Esophagus (tissue), 2 donors: ENCODE data around the gene KRT7. TPM values are rescaled to one million over a fixed set of nuclear protein-coding genes. Genes with fewer than 3 reads are reported as not detected.
"Not testable (repeated sequence)": the region's sequence is repeated elsewhere in the genome, so short reads cannot be mapped to it uniquely, and the experiment has no call there.

Experiments
- H3K27ac ChIP-seq, 2 donors: one replicate each; pipeline ENCODE4 v1.5.1; 2013; ENCODE audit warnings: low read depth in 2 of 2, mild to moderate bottlenecking in 2 of 2, inconsistent platforms in 1 of 2, low read length in 1 of 2, moderate library complexity in 1 of 2
- H3K27me3 ChIP-seq, 2 donors: one replicate each; pipeline ENCODE4 v1.6.1; 2013; ENCODE audit warnings: low read length in 2 of 2, control low read depth in 1 of 2, mild to moderate bottlenecking in 1 of 2; ENCODE audit not compliant: insufficient read depth in 2 of 2, control insufficient read depth in 1 of 2
- H3K36me3 ChIP-seq, 2 donors: one replicate each; pipeline ENCODE4 v1.6.1; 2013; ENCODE audit warnings: low read length in 1 of 2; ENCODE audit not compliant: control insufficient read depth in 2 of 2, insufficient read depth in 2 of 2
- H3K4me1 ChIP-seq, 2 donors: one replicate each; pipeline ENCODE4 v1.6.1; 2013; ENCODE audit warnings: low read length in 1 of 2; ENCODE audit not compliant: control insufficient read depth in 2 of 2, insufficient read depth in 2 of 2
- H3K4me3 ChIP-seq, 2 donors: one replicate each; pipeline ENCODE4 v1.5.1; 2013; ENCODE audit warnings: low read length in 2 of 2, mild to moderate bottlenecking in 2 of 2, low read depth in 1 of 2, moderate library complexity in 1 of 2
- H3K9me3 ChIP-seq, 2 donors: one replicate each; pipeline ENCODE4 v1.6.1; 2013; ENCODE audit warnings: mild to moderate bottlenecking in 2 of 2, low read depth in 1 of 2, low read length in 1 of 2, moderate library complexity in 1 of 2; ENCODE audit not compliant: control insufficient read depth in 2 of 2, insufficient read depth in 1 of 2
- WGBS, 2 donors: extraction: QIAGEN DNeasy Blood & Tissue Kit; methylation state at CpG; one replicate each; pipeline ENCODE4 v1.1.7; 2013; 5-methylcytosine and 5-hydroxymethylcytosine counted together
- polyA plus RNA-seq, 2 donors: library from polyadenylated mRNA; stranded (reverse); fragments of 200-250 nt; gene quantifications; one replicate each; pipeline ENCODE4 v1.2.3, GENCODE V29; 2013
- donor health status: healthy with polysubstance abuse.
- donor health status: Bipolar disorder and iron deficiency.

Gene KRT7
- polyA plus RNA-seq, 2 donors: 153 to 213 TPM

DNA sequence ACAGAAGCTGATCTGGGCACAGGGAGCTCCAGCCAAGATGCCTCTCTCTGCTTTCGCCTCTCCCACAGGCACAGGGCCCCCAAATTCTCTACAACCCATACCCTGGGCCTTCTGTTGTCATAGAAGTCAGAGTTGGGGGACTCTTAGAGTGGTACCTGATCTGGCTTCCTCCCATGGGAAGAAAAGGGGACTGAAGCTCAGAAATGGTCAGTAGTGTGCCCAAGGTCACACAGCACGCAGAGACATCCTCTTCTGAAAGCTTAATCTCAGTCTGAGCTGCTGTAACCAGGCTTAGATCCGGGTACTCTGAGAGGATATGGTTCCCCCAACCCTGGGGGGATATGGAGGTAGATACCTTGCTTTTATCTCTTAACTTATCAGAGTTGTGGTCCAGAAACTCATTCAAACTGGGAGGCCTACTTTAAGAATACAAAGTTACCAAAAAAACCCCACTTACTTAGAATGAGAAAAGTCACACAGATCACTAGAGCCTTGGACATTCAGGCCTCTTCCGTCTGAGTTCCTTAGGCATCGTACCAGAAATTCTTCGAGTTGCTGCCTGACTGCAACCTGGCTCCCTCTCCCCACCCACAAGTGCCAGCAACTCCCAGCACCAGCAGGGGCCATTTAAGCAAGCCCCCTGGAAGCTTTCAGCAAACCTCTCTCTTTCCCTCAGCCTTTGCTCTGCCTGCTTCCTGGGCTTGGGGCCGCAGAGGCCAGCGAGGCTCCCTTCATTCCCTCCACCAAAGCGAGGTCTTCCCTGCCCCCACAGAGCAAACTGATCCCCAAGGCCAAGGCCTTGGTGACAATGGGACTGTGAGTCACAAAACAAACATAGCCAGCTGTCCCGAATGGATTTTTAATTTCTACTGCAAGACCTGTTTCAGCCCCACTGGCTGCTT lies 13.9 kb downstream of the KRT7 start:
- Histone ChIP-seq H3K9me3 (no peaks in the 10 kb centered on the region), H3K4me1 (peaks cover 11 to 42% of the 10 kb centered on the region in 2 donors), H3K27ac (peak overlapping the region in 1 of 2 donors; percentile 36), H3K27me3 (no peaks in the 10 kb centered on the region), H3K36me3 (peaks cover 0 to 7% of the 10 kb centered on the region in 2 donors), H3K4me3 (no peak overlapping the region)
- 50 to 55% methylated on average over 10 of the region's 10 CpGs for WGBS, 2 donors

DNA sequence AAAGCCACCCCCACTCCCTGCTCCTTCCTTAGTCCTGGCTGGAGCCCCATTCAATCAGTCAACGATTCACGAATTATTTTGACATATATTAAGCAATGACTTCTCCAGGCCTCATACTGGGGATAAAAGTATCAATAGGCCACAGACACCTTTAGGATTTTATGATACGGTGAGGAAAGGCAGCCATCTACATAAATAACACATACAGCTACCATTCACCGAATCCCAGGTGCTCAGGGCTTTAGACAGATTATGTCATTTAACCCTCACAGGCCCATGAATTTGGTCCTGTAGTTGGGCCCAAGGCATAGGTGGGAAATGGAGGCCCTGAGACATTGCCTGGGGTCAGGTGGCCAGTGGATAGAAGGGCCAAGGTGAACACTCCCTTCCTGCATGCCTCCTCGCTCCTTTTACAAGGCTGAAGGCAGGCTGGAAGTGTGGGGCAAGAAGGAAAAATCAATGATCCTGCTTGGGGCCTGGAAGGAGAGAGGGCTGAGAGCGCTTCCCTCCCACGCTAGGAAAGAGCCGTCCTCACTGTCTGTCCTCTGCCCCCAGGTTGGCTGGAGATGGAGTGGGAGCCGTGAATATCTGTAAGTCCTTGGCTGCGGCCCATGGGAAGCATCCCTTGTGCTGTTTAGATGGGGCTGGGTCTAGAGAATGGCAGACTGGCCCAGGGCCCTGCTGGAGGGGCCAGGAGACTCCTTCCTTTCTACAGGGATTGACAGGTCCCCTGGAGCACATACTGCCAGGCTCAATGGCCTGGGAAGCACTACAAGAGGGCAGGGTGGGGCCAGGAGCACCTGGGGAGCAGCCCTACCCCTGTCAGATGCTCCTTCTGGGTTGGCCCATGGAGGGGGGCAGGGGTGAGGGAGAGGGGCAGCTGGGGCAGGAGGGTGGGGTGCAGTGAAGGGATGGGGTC lies 14.8 kb downstream of the KRT7 start:
- Histone ChIP-seq H3K9me3 (no peaks in the 10 kb centered on the region), H3K27me3 (no peaks in the 10 kb centered on the region), H3K4me3 (no peak overlapping the region), H3K27ac (no peak overlapping the region), H3K36me3 (peaks cover 0 to 5% of the 10 kb centered on the region in 2 donors), H3K4me1 (peaks cover 10 to 35% of the 10 kb centered on the region in 2 donors)
- 69 to 75% methylated on average over 10 of the region's 10 CpGs for WGBS, 2 donors

DNA sequence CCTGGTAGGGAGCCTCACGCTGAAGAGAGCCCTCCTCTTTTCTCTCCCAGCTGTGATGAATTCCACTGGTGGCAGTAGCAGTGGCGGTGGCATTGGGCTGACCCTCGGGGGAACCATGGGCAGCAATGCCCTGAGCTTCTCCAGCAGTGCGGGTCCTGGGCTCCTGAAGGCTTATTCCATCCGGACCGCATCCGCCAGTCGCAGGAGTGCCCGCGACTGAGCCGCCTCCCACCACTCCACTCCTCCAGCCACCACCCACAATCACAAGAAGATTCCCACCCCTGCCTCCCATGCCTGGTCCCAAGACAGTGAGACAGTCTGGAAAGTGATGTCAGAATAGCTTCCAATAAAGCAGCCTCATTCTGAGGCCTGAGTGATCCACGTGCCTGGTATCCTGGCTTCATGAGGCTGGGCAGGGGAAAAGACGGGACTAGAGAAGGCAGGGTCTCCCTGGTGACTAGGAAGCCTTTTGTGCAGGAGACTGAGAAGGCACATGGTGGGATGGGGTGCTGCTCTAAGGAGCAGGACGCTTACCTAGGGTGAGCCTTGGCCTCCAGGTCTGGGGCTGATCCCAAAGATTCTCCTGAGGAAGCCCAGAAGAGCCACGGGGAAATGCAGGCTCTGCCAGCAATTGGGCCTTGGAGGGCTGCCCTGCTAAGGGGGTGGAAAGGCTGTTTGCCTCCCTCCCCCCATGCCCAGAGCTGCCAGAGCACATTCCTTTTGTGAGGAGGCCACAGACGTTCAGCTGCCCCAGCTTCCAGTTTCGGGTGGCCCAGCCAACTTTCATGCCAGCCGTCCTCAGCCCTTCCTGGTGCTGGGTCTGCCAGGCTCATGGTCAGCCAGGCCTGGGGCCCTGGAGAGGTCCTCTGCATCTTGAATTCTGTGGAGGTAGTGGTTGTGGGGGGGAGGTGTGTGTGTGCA lies 15.8 kb downstream of the KRT7 start:
- H3K36me3 ChIP-seq: peaks cover 0 to 5% of the 10 kb centered on the region in 2 donors
- peak overlapping the region in 1 of 2 donors; percentile 13 for H3K27ac ChIP-seq
- H3K9me3 ChIP-seq: no peaks in the 10 kb centered on the region
- peaks cover 5 to 26% of the 10 kb centered on the region in 2 donors for H3K4me1 ChIP-seq
- no peak overlapping the region for H3K4me3 ChIP-seq
- WGBS, 2 donors: 78 to 81% methylated on average over 18 of the region's 18 CpGs
- H3K27me3 ChIP-seq: no peaks in the 10 kb centered on the region

DNA sequence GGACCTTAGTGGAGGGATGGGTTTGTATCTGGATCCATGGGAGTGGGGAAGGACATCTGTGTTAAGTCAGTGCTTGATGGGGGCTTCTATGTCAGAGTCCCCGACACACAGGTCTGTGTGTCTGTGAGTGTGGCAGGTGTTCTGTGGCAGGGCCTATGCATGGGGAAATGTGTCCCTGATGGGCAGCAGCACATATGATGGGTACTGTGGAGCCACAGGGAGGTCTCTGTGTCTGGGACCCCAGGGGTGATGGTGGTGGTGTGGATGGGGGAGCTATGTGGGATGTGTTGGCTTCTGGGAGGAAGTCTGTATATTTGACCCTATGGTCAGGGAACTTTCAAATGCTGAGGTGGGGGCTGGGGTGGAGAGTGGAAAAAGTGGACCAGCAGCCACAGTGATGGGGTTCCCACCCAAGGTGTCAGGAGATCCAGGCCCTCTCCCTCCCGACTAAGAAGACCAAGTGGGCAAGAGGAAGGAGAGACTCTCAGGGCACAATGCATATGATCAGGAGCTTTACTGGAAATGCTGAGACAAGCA lies 16.5 kb downstream of the KRT7 start:
- Histone ChIP-seq H3K9me3 (no peaks in the 10 kb centered on the region), H3K27ac (no peak overlapping the region), H3K36me3 (peaks cover 0 to 5% of the 10 kb centered on the region in 2 donors), H3K4me1 (peaks cover 2 to 18% of the 10 kb centered on the region in 2 donors), H3K4me3 (no peak overlapping the region), H3K27me3 (no peaks in the 10 kb centered on the region)
- WGBS, 2 donors: 85 to 88% methylated on average over 2 of the region's 2 CpGs

DNA sequence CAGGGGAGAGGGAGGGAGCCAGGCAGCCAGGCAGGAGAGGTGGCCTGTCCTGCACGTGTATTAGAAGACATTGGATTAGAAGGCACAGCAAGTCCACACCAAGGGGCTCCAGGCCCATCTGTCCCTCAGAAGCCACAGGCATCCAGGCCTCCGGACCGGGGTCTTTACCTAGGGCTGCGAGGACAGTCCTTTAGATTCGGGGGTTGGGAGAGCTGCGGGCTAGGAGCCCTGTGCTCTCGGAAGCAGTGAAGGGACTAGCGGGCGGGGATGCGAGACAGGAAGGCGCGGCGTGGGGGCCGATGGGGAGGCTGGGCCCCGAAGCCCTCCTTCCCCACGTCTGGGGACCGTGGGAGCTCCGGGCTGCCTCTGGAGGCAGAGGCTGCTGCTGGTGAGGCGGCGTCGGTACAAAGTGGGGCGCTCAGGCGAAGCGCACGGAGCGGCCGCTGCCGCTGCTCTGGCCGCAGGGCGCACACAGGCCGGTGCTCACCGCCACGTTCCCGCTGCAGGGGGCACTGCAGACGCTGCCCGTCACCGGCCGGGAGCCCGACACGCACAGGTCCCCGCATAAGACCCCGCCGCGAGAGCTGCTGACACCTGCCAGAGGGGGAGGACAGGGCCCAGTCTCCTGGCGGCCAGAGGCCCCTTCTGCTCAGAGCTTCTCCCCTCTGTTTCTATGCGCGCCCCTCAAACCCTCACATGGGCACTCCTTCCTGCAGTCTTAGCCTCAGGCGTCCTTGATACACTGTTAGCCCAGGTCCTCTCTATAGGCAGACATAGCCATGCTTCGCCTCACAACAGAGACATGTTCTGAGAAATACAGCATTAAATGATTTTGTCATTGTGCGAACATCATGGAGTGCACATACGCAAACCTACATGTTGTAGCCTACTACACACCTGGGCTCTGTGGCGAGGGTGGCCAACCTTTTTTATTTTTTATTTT lies 17.3 kb downstream of the KRT7 start:
- WGBS, 2 donors: 64 to 65% methylated on average over 45 to 52 of the region's 52 CpGs
- no peak overlapping the region for H3K4me3 ChIP-seq
- H3K27ac ChIP-seq: no peak overlapping the region
- no peaks in the 10 kb centered on the region for H3K9me3 ChIP-seq
- peaks cover 2 to 14% of the 10 kb centered on the region in 2 donors for H3K4me1 ChIP-seq
- H3K36me3 ChIP-seq: peaks cover 0 to 5% of the 10 kb centered on the region in 2 donors
- H3K27me3 ChIP-seq: no peaks in the 10 kb centered on the region

DNA sequence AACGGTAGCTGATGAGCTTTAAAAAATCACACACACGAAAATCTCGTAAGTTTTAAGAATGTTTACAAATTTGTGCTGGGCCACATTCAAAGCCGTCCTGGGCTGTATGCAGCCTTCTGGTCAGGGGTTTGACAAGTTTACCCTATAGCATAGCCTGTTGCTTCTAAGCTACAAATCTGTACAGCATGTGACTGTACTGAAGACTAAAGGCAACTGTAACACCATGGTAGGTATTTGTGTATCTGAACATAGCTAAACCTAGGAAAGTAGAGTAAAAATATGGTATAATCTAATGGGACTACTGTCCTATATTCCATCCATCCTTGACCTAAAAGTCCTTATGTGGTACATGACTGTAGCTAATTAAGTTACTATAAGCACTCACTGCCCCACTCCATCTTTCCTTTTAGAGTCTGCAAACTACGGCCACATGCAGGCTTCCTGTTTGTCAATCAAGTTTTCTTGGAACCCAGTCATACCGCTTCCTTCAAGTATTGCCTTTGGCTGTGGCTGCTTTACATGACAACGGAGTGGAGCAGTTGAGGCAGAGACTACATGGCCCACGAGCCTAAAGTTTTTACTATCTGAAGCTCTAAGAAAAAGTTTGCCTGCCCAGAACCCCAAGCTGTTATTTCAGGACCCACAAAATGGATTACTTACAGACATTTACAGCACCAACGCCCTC lies 18.5 kb downstream of the KRT7 start:
- no peak overlapping the region for H3K27ac ChIP-seq
- WGBS, 2 donors: 73 to 77% methylated on average over 9 of the region's 9 CpGs
- peaks cover 0 to 3% of the 10 kb centered on the region in 2 donors for H3K36me3 ChIP-seq
- peaks cover 2 to 9% of the 10 kb centered on the region in 2 donors for H3K4me1 ChIP-seq
- H3K9me3 ChIP-seq: no peaks in the 10 kb centered on the region
- H3K4me3 ChIP-seq: no peak overlapping the region
- no peaks in the 10 kb centered on the region for H3K27me3 ChIP-seq

DNA sequence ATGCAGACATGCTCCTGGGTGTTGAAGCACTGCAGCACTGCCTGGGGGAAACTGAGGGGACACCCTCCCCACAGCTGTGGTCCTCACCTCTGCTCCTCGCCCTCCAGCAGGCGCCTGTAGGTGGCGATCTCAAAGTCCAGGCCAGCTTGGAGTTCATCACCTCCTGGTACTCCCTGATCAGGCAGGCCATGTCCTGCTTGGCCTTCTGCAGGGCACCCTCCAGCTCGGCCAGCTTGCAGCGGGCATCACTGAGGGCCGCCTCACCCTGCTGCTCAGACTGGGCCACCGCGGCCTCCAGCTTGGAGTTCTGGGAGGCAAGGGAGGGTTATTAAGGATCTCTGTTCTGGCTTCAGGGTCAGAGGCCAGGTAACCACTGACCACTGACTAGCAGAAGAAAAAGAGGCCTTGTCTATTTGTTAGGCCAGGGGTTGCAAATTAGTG lies 19.2 kb downstream of the KRT7 start:
- not testable (repeated sequence) for H3K4me1 ChIP-seq, H3K4me3 ChIP-seq, H3K27me3 ChIP-seq, H3K27ac ChIP-seq, H3K36me3 ChIP-seq, H3K9me3 ChIP-seq
- 91 to 94% methylated on average over 8 of the region's 8 CpGs for WGBS, 2 donors
